Activated naive CD4-positive, alpha-beta T cell treated with Interleukin-2 at 50 U/mL for 16 hours (primary cell): ENCODE results near the gene NFASC.

Experiments
- DNase-seq: peaks from one replicate; pipeline ENCODE4 v3.0.0-alpha.2; 2020

NFASC gene

DNA sequence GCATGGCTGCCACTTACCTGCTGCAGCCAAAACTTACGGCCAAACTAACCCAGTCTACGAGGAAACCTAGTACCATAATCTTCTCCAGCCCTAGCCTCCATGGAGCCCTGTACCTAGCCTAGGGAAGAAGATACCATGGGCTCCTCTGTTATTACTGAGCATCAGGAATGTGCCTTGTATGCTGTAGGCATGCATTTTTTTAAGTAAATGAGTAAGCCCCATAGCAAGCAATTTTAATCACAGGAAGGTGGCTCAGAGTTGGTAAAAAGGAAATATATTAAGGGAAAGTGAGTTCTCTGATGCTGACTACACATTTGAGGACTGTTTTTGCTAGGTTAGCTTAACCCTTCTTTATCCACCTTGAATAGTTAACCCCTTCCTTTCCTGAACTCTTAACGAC is 21.2 kb downstream of the NFASC start:
- DNase-seq = no peak

DNA sequence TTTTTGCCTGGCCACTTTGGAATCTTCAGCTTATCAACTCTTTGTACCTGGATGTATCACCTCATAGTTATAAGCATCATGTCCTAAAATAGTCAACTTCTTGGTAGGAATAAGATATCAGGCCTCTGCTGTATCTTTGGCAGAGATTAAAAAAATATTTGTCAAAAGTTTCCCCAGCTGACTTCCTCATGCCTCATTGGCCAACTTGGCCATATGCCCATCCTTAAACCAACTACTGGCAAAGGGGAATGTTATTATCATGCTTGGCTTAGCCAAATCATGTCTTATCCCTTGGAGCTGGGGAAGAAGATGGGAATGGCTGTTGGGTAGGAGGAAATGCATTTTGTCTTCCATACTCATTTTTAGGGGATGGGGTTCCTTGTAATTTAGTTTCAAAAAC is 23.4 kb downstream of the NFASC start:
- no peak for DNase-seq

DNA sequence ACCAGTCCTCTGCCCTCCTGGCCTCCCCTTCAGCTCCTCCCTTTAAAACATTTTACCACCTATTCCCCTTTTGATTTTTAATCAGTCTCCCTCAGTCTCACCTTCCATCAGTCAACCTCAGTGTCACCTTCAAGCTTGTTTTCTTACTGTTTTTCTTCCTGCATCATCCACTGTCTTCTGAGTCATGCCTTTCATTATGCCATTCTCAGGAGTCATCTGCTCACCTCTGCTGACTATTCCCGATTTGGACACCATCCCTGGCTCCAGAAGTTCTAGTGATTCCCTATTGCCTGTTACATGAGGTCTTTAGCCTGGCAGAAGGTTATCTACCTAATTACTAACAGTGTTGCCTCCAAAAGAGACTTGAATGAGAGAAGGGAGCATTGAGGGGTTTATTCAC is 23.9 kb downstream of the NFASC start:
- DNase-seq = no peak

DNA sequence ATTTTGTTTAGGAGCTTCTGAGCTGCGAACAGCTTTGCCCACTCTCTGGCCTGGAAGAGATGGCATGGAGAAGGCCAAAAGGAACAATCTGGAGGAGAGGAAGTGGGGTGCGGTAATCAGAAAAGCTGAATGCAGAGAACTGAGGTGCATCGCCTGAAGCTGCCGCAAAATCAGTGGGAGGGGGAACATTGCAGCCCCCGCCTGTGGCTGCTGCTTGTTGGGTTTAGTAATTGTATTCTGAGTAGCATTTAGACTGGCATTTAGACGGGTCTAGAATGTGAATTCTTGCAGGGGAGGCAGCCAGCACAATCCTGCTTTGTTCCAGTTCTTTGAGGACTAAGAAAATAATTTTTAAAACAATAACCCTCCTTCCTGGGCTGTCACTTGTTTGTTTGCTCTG is 25.4 kb downstream of the NFASC start:
- DNase-seq = no peak

DNA sequence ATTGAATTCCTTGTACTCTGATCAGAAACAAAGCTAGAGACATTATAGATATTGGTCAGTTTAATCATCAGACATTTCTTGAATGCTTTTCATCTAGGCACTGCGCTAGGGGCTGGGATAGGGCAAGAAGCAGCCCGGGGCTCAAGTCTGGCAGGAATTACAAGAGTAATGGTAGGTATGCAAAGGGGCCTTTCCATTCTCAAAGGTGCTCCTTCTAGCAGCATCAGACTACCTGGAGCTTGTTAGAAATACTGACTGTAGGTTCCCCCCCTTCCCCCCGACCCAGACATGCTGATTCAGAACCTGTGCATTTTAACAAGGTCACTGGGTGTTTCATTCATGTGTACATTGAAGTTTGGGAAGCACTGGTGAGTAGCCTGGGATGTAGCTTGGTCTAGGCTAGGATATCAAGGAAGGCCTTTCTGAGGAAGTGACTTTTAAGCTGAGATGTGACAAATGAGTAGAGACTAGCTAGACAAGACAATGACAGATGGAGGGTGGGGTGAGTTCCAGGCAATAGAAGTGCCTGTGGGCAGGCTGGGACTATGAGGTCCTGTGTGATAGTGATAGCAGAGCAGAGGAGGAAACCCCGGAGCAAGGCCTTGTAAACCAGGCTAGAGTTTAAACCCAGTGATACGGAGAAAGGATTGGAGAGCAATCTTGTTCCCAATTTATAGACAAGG is 26.3 kb downstream of the NFASC start:
- no peak for DNase-seq

DNA sequence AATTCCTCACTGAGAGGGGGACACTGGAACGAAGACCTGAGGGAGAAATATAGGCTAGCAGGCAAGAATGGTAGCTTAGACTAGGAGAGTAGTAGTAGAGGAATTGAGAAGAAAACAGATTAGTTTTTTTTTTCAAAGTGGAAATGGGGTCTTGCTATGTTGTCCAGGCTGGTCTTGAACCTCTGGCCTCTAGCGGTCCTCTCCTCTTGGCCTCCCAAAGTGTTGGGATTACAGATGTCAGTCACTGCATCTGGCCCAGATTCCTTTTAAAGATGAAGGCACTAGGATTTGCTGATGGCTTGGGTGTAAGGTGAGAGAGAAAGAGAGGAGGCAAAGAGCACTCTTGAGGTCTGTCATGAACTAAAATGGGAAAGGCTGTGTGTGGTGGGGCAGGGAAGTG is 30.1 kb downstream of the NFASC start:
- DNase-seq = no peak

DNA sequence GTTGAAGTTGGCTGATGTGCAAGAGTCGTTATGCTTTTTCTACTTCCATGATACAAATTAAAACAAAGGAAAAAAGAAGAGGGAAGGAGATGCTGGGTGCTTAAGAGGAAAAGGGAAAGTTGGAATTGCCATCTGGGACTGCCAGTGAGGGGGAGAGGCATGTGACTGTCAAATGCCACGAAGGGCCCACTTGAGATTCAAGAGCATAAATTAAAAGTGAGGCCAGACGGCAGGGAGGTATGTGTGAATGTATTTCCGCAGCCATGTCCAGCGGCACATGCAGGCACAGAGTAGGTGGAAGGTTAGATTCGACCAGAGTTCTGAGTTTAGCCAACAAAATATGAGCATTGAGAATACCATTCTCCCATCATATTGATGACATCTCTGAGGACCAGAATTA is 32.0 kb downstream of the NFASC start:
- no peak for DNase-seq

DNA sequence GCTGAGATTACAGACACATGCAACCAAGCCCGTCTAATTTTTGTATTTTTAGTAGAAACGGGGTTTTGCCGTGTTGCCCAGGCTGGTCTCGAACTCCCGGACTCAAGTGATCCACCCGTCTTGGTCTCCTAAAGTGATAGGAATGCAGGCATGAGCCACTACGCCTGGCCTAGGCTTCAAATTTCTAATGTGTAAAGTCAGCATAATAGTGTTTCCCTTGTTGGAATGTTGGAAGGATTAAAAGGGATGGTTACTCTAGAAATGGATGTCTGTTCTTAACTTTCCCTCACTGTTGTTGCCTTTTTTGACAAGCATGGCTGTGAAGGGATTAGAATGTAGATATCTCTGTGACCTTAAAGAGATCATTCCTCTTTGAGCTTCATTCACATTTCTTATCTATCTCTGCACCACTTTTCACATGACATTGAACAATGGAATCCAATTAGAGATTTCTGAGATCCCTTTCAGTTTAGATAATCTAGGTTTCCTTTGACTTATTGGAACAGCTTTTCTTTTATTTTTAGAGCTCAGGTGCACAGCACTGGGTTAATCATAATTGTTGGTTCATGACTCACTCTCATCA is 33.7 kb downstream of the NFASC start:
- no peak for DNase-seq

DNA sequence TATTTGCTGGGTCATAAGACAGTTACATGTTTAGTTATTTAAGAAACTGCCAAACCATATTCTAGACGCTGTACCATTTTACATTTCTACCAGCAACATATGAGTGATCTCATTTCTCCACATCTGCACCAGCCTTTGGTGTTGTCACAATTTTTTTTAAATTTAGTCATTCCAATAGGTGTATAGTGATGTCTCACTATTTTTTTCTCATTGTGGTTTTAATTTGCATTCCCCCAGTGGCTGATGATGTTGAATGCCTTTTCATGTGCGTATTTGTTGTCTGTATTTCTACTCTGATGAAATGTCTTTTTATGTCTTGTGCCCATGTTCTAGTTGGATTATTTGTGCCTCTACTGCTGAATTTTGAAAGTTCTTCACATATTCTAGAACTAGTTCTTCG is 38.4 kb downstream of the NFASC start:
- no peak for DNase-seq

DNA sequence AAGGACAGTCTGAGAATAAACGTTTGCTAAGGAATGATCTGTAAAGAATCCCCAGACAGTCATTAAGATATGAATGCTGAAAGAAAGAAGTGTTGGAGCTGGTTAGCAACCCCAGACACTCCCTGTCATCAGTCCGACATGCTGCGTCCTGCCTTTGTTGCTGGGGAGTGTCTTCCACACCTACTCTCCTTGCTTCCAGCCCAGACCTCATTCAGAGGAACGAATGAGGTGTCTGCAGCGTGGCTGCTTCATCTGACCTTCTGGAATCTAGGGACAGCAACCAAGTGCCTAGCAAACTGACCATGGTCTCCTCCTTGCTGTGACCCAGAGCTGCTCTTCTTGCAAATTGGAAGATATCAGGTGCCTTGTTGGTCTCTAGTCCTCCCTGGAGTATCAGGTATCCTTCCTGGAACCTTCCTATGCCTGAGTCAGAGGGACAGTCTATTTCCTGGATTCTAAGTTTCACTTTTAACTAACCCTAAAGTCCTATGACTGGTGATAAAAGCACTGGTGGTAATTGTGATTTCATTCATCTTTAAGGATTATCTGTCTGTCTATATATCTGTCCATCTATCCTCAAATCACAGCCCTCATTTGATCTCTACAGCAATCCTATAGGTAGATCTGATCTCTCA is 45.3 kb downstream of the NFASC start:
- DNase-seq = no peak

DNA sequence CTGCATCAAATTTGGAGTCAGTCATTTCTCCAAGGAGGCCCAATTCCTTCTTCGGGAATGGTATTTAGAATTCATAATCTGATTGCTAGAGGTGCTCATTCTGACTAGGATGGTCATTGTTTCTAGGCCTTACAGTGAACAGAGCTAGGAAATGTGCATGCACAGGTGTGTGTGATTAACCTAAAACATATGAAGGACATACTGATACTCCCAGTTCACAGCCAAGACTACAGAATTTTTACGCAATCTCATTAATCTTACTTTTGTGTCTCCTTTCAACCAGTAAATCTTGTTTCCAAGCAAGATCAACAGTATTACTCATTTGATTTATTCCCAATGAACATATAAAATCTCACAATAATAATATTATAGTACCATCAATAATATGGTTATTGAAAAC is 47.1 kb downstream of the NFASC start:
- DNase-seq = no peak

DNA sequence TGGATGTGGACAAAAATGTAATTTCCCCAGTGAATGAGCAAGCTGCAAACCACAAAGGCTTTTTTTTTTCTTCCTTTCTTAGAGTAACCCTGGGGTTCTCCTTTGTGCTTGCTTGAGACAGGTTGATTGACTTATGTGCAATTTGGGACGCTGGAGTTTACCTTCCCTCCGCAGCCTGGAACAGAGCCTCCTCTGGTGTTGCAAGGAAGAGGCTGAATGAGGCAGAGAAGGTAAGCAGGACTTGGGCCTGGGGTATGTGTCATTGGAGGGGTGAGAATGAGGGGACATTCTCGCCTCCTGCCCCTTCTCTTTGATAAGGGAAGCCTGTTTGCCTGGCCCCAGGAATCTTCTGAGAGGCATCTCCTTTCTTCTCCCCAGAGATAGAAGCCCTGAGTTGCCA is 49.8 kb downstream of the NFASC start:
- DNase-seq = no peak

DNA sequence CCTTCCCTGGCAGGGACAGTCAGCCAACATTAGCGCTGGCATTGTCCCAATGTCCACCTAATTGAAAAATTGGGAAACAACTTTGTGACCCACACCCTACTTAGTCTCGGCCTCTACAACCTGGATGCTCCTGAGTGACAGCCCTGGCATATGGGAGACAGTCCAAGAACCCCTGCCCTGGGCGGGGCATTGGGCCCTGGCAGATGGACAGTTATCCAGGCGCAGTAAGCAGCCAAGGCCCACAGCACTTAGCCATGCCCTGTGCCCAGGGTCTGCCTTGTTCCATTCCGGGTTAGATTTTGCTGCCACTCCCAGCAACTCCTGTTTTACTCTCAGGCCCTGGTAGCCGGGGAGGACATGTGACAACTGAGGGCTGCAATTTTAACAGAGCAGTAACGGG is 50.3 kb downstream of the NFASC start:
- no peak for DNase-seq

DNA sequence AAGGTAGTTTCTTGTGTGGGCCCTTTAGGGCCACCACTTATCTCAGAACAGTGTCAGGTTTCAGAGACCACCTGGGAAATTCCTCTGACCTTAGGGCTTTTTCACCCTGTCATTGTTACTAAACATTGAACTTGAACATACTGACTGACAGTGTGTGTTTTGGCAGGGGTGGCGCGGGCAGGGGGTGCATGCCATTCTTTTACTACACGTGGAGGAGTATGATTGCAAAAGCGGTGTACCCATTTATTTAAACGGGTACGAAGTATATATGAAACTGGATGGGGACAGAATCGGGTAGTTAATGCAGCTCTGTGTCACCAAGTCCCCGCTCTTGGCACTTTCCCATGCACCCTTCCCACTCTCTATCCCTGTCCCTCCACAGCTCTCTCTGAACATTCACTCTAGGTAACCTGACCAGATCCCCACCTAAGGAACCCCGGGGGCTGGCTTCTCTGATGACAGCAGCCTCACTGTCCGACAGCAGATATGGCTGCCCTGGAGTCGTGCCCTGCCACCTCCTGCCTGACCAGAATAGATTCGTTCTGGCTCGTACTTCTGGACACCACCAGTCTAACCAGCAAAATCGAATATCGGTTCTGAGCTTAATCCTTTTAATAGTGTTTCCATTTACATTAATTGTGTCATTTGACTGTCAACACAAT is 51.3 kb downstream of the NFASC start:
- DNase-seq = no peak

DNA sequence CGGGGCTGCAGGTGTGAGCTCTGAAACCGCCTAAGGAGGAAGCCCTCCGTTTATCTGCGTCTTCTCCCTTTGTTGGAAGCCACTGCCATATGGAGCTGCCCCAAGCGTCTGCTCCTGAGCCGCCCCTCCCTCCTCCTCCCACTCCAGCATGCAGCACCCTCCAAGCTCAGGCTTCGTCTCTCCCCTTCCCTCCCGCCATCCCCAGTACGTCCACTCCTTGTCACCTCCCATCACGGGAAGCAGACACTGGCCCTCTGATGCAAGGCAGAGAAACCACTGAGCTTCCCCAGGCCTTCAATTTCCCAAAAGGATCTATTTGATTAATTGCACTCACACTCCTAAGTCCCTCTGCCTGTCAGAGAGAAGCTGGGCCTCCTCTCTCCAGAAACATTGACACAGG is 52.5 kb downstream of the NFASC start:
- no peak for DNase-seq

DNA sequence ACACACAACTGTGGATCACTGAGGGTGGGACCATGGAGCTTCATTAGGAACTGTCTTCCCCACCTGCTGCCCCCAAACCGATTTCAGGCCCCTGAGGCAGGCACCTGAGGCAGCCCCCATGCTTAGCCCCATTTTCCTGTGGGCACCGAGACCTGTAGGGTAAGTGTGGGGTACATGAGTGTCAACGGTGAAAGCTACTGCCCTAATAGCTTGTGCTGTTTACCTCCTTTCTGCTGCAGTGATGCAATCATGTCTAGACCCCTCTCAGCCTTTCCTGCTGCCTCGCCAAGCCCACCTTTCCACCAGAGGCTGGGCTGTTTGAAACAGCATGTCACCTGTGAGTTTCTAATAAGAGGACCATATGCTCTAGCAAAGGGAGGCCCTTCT is 53.0 kb downstream of the NFASC start:
- no peak for DNase-seq

DNA sequence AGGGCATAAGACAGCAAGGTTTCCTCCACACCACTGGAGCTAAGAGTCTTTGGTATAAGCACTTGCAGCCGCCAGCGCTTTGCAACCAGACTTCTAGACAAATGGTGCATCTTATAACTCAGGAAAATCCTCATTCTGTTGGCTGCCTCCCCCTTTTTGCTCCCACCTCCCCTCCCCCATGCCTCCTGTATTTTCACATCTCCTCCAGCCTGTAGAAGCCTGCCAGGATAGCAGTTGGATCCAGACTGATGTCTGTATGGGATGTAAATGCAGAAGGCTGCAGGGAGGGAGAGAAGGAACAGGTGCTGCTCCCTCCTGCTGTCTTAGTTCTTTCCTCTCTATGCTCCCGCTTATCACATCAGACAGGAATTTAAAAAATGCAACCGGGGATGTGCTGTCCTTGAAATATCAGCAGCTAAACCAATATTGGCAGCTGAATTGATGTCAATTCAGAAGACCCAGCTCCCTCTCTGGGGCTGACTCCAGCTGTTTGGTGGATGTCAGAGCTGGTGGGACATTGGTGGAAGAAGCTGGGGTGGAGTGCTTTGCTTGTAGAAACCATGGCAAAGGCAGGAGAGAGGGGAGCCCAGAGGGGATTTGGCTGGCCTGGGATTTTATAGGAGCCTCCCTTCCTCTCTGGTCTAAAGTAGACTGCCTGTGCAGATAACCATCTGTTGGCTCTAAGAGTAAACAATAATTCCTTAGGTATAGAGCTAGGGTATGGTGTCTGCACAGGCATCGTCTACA is 53.5 kb downstream of the NFASC start:
- no peak for DNase-seq

DNA sequence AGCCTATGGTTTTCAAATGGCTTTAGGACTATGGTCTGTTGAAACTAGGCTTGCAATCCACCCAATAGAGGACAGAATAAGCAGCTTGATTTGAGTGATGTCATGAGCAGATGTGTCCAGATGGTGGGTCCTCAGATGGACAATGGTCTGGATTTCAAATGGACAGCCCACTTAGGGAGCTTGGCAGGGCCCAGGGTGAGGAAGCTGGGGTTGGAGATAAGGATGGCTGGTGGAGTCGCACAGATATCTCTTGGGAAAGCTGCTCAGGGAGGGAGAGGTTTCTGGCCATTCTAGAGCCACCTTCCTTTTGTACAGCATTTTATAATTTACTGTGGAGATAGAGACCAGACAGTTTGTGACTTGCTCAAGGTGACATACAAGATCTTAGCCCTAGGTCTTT is 55.0 kb downstream of the NFASC start:
- DNase-seq = no peak

DNA sequence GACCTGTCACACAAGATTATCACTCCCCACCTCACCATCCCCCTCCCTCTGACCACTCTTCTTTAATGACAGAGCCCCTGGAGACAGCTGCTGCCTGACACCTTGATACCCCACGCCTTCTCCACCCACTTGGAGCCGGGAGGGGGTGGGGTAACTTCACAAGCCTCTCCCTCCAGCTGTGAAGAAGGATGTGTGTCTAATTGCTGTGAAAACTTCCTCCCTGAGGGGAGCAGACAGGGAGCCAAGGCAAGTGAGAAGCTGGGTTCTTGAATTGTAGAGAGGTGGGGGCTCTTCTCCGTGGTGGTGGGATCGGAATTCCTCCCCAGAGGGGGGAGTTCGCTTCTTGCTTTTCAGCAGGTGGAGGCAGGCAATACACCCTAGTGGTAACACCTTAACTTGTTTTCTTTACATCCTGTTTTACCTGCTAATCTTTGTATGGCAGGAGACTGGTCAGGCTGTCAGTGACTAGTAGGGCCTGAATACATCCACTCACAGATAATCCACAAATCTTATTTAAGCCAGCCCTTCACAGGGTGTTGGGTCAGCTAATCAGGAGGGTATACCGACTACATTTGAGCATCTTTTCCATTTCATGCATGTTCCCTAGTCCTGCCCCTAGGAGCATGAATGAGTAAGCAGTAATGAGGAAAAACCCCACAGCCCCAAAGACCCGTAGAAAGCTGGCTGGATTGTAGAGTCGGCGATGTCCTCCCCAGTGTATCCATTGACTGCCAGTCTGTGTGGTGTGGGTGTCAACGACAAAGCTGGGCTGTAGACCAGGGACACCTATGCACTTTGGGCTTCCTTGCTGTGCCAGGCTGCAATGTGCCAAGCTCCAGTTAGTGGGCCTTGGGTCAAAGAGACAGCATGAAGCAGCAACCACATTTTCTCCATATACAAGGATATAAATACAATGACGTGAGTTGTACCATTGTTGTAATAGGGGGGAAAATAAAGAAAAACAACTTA is 57.3 kb downstream of the NFASC start:
- no peak for DNase-seq

DNA sequence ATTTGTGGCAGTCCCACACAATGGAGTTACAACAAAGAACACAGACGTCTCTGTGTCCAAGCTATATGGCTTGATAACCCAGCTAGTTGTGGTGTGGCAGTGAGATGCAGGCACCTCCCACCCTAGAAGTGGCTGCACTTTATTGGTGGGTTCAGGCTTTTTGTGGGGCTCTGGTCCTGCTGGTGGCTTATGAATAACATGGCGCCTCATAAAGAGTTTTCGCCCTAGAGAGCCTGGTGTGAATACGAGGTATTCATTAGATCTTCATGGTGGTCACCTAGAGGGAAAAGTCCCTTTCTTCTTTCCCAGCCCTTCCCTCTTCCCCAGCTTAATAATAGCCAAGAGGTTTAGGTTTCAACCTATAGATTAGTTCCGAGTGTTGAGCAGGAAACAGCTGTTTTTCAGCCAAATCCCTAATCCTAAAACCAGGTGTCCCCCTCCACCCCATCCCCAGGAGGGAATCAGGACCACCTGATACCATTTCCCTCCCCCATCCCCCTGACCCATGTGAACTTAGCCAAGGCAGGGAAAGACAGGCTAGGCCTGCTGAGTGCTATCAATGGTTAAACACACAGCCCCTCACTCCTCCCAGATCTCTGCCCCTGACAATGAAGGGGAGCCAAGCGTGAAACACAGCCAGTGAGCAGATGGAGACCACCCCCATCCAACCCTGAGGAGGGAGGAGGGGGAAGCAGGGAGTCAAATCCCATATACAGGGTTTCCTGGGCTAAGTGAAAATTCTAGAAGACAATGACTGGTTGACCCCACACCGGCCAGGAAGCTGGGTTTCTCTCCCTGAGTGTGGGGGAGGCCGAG is 58.2 kb downstream of the NFASC start:
- no peak for DNase-seq

DNA sequence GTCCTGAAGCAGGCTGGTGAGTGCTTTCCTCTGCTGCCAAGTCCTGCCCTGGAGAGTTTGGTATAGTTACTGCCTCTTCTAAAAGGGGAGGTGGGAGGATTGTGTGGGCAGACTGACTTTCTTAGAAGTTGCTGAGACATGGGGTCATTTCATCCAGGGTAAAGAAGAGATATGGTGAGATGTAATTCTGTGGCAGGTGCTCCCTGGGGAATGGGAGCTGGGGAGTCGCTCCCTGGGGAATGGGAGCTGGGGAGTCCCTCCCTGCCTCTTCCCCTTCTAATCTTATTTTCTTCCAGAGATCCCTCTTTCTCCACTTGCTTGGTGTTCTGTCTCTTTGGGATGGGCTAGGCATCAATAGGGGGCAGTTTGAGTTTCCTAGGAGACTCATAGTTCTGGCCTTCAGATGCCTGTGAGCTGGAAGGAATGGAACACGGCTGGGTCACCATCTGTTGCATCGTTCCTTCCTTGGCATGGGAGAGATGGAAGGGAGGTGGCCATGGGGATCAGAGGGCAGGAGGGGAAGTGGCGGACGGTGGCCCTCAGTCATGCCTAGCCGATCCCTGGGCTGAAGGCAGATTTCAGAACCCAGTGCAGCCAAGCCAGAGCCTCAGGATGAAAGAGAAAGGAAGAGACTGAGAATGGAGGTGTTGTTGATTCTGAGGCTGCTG is 59.0 kb downstream of the NFASC start:
- no peak for DNase-seq
